ENCODE measurements around the gene EEF1AKMT1.

- TF ChIP-seq CTCF (IDR thresholded peaks at IDR 0.05) (no peak), POLR2A (IDR thresholded peaks at IDR 0.05) (no peak)
Measured at GRCh38 chr13:20717581-20718542, 55.9 kb downstream of the EEF1AKMT1 start.

All from uterus (tissue), 2 donors.